ENCODE data around the gene TMOD2.

Gene TMOD2

GRCh38 chr15:51828621-51829375, 77.4 kb downstream of the TMOD2 start:
- no peak for DNase-seq

GRCh38 chr15:51829376-51830275, 78.2 kb downstream of the TMOD2 start, which contains the start of gene TMOD3:
Gene TMOD3, plus strand, starts transcription at chr15:51829653. Its CDS starts 33,232 bp downstream, at chr15:51862885.
- DNase-seq: peak; percentile 66

GRCh38 chr15:51830276-51830806, 78.9 kb downstream of the TMOD2 start:
- no peak for DNase-seq

GRCh38 chr15:51833772-51834171, 82.4 kb downstream of the TMOD2 start:
- DNase-seq: no peak

- no peak for DNase-seq
These were observed 86.4 kb downstream of the TMOD2 start for GRCh38 chr15:51837792-51838251.

GRCh38 chr15:51838270-51838669, 86.9 kb downstream of the TMOD2 start:
- no peak for DNase-seq

GRCh38 chr15:51840692-51841091, 89.3 kb downstream of the TMOD2 start:
- no peak for DNase-seq

- DNase-seq: no peak
These were observed 90.1 kb downstream of the TMOD2 start for GRCh38 chr15:51841406-51842040.

GRCh38 chr15:51842265-51842664, 90.9 kb downstream of the TMOD2 start:
- no peak for DNase-seq

- no peak for DNase-seq
These were observed 91.7 kb downstream of the TMOD2 start for GRCh38 chr15:51842852-51843737.

GRCh38 chr15:51844747-51845426, 93.5 kb downstream of the TMOD2 start:
- no peak for DNase-seq

- DNase-seq: no peak
These were observed 94.7 kb downstream of the TMOD2 start for GRCh38 chr15:51846066-51846462.

GRCh38 chr15:51846463-51847230, 95.2 kb downstream of the TMOD2 start:
- DNase-seq: no peak

GRCh38 chr15:51848811-51849210, 97.4 kb downstream of the TMOD2 start:
- DNase-seq: no peak

- peak; percentile 30 for DNase-seq
These were observed 98.5 kb downstream of the TMOD2 start for GRCh38 chr15:51849860-51850259.

GRCh38 chr15:51853998-51854397, 102.6 kb downstream of the TMOD2 start:
- no peak for DNase-seq

GRCh38 chr15:51855612-51856011, 104.2 kb downstream of the TMOD2 start:
- DNase-seq: no peak

GRCh38 chr15:51856714-51857380, 105.5 kb downstream of the TMOD2 start:
- DNase-seq: no peak

- no peak for DNase-seq
These were observed 110.4 kb downstream of the TMOD2 start for GRCh38 chr15:51861557-51862359.

Data from NCI-H524 treated with DMSO at 0.1 percent for 48 hours (cell line).